ENCODE measurements around the gene GLB1L2. TPM values are rescaled to one million over a fixed set of nuclear protein-coding genes. Genes with fewer than 3 reads are reported as not detected.
A peak's percentile ranks its signal among the peaks of the same experiment; 100 is the strongest.

Gene GLB1L2
- total RNA-seq, 2 experiments from 2014 or later, result 1.6 to 1.7 TPM

DNA sequence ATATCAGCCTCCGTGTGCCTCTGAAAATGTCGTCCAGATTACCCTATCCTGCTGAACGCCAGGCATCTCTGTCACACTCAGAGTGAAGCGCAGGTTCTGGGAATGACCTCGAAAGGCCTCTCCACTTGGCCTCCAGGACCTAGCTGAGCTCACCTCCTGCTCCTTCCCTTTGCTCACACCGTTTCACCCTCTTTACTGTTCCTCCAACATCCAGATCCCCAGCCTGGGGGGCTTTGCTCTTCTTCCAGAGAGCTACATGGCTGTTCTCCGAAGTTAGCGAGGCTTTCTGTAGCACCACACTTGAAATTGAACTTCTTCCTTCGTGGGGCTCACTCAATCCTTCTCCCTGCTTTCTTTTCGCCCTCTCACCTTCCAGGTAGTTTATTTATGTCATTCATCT, 27.9 kb downstream of the GLB1L2 start:
- Mint-ChIP-seq H3K4me1 (peaks cover 9% of the 10 kb centered on the region), H3K9me3 (no peaks in the 10 kb centered on the region), H3K27ac (no peak overlapping the region), H3K36me3 (no peaks in the 10 kb centered on the region), H3K4me3 (no peak overlapping the region), H3K27me3 (no peaks in the 10 kb centered on the region)
- DNase-seq (no peak), ATAC-seq (ENCODE audit: low read depth) (no peak)
- POLR2A ChIA-PET, result no interaction called here

DNA sequence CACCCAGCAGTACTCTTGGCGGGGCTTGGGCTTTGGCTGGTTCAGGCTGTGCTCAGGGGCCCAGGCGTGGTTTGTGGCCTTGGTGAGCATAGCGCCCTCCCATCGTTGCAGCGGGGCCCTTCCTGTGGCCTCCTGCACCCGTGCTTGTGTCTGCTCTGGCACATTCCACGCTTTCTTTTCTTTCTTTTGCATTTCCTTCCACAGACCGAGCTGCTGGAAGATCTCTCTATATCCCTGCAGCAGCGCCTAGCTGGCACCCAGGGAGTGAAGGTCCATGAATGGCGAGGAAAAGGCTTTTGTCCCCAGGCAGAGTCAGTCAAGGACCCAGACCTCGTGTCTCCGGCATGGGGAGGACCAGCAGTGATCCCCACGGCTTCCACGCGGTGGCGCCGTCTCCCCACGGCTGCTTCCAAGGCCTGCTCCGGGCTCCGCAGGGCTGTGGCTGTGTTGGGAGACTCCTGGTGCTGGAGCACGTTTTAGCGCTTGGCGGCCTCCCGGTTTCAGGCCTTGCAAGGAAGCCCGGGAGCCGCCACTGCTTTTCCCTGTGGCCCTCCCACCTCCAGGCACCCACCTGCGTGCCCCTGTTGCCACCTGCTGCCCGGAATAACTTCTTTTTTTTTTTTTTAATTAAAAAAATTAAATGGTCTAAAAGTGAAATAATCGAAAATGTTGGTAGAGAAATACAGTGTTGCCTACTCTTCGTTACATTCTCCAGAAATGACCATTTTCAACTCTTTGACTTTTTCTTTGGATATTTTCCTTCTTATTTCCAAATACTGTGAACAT, 28.5 kb downstream of the GLB1L2 start:
- no peaks in the 10 kb centered on the region for H3K9me3 Mint-ChIP-seq
- no peaks in the 10 kb centered on the region for H3K27me3 Mint-ChIP-seq
- peaks cover 9% of the 10 kb centered on the region for H3K4me1 Mint-ChIP-seq
- no peaks in the 10 kb centered on the region for H3K36me3 Mint-ChIP-seq
- POLR2A ChIA-PET, result no interaction called here
- ATAC-seq (ENCODE audit: low read depth) (peak; percentile 94), DNase-seq (peak; percentile 90)
- H3K27ac Mint-ChIP-seq, result no peak overlapping the region
- no peak overlapping the region for H3K4me3 Mint-ChIP-seq

DNA sequence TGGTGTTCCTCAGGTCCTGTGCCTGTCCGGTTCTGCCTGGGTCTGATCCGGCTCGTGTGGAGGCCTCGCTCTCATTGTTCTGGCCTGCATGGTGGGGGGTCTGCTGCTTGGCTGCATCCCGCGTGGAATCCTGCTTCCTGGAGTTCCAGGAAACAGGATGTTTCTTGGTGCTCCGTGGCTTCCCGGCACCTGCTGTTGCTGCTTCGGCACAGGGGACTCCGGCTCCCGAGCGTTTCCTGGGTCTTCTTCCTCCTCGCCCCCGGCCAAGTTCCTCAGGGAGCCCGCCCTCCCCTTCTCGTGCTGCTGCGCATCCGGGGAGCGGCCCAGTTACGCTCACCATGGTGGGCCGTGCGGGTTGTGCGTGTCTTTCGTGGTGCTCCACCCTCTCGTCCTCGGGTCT, 29.9 kb downstream of the GLB1L2 start:
- Mint-ChIP-seq H3K9me3 (no peaks in the 10 kb centered on the region), H3K27ac (peak overlapping the region; percentile 64), H3K4me1 (peaks cover 9% of the 10 kb centered on the region), H3K4me3 (no peak overlapping the region), H3K27me3 (no peaks in the 10 kb centered on the region), H3K36me3 (no peaks in the 10 kb centered on the region)
- ATAC-seq (ENCODE audit: low read depth) (no peak), DNase-seq (peak; percentile 14)
- POLR2A ChIA-PET, result no interaction called here

DNA sequence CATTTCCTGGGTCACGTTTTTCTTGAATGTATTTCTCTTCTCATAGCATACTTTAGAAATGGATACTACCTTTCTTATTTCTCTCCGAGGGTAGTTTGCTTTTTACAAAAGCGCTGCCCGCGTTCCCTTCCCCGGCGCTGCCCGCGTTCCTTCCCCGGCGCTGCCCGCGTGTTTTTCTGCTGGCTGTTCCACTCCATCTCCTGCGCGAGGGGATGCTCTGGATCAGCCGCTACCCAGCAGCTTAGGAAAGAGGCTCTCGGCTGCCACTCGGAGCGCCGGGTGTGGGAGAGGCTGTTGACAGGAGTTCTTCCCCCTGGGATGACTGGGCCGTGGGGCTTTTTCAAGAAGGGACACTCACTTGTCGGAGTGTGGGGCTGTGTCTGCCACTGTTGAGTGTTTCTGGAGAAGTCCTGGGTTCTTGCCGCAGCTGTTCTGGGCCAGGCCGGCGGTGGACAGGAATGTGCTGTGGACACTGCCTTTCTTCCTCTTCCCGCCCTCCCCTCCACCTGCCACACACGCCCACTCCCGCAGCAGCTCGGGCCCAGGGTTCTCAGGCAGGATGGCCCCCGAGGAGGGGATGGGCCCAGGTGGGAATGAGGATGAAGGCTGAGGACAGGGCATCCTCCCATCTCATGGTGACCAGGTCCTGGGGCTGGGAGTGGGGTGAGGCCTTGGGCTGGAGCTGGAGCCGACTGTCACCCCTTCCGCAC, 30.6 kb downstream of the GLB1L2 start:
- H3K36me3 Mint-ChIP-seq, result no peaks in the 10 kb centered on the region
- H3K9me3 Mint-ChIP-seq, result no peaks in the 10 kb centered on the region
- ATAC-seq (ENCODE audit: low read depth) (no peak), DNase-seq (no peak)
- POLR2A ChIA-PET, result no interaction called here
- no peaks in the 10 kb centered on the region for H3K27me3 Mint-ChIP-seq
- no peak overlapping the region for H3K4me3 Mint-ChIP-seq
- no peak overlapping the region for H3K27ac Mint-ChIP-seq
- H3K4me1 Mint-ChIP-seq, result peaks cover 9% of the 10 kb centered on the region

DNA sequence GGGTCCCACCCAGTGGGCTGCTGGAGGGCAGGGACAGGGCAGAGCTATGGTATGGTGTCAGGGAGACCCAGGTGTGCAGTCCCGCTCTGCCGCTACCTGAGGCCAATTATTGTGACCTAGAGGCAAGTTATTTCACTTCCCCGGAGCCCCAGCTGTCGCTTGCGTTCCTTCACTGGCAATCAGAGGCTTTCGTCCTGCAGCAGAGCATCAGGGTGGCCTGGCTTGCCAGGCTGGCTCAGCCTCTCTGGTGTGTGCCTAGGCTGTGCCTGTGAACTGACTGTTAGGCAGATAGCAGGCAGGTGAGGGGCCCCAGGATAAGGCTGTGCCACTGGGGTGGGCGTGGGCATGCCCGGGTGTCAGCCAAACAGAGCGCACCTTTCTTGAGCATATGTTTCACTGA, 31.4 kb downstream of the GLB1L2 start:
- no peak for DNase-seq
- POLR2A ChIA-PET, result no interaction called here
- Mint-ChIP-seq H3K27me3 (no peaks in the 10 kb centered on the region), H3K9me3 (no peaks in the 10 kb centered on the region), H3K27ac (no peak overlapping the region), H3K4me3 (no peak overlapping the region), H3K4me1 (peaks cover 9% of the 10 kb centered on the region), H3K36me3 (no peaks in the 10 kb centered on the region)
- ATAC-seq (ENCODE audit: low read depth), result no peak

DNA sequence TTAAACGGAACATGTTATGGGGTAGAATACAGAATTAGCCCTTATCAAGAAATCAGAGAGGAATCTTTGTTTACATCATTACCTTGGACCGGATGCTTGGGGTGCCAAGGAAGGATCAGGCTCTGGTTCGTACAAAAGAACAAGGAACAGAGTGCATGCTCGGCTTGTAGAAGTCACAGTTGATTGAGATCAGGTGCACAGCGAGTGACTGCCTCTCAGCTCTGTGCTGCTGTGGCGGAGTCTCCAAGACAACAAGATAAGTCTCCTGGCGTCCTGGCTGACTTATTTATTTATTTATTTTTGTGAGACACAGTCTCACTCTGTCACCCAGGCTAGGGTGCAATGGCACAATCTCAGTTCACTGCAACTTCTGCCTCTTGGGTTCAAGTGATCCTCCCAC, 31.8 kb downstream of the GLB1L2 start:
- Mint-ChIP-seq H3K27me3 (no peaks in the 10 kb centered on the region), H3K27ac (no peak overlapping the region), H3K36me3 (no peaks in the 10 kb centered on the region), H3K4me3 (no peak overlapping the region), H3K4me1 (peaks cover 9% of the 10 kb centered on the region), H3K9me3 (no peaks in the 10 kb centered on the region)
- ATAC-seq (ENCODE audit: low read depth) (no peak), DNase-seq (no peak)
- POLR2A ChIA-PET, result no interaction called here

DNA sequence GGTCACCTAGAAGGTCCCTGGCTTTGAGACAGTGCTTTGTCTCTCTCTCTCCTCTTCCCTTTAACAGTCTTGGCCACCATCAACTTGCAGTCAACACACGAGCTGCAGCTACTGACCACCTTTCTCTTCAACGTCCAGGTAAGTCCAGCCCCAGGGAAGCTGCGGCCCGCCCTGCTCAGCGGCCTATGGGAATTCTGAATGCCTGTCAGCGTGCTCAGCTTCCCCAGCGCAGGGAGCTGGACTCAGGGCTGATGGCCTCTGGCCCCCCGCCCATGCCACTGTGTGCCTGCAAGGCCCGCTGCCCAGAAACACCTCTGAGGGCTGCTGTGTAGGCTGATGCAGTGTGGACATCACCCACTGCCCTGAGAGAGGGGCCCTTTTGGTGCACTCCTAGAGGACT, 32.5 kb downstream of the GLB1L2 start:
- POLR2A ChIA-PET, result no interaction called here
- no peaks in the 10 kb centered on the region for H3K27me3 Mint-ChIP-seq

DNA sequence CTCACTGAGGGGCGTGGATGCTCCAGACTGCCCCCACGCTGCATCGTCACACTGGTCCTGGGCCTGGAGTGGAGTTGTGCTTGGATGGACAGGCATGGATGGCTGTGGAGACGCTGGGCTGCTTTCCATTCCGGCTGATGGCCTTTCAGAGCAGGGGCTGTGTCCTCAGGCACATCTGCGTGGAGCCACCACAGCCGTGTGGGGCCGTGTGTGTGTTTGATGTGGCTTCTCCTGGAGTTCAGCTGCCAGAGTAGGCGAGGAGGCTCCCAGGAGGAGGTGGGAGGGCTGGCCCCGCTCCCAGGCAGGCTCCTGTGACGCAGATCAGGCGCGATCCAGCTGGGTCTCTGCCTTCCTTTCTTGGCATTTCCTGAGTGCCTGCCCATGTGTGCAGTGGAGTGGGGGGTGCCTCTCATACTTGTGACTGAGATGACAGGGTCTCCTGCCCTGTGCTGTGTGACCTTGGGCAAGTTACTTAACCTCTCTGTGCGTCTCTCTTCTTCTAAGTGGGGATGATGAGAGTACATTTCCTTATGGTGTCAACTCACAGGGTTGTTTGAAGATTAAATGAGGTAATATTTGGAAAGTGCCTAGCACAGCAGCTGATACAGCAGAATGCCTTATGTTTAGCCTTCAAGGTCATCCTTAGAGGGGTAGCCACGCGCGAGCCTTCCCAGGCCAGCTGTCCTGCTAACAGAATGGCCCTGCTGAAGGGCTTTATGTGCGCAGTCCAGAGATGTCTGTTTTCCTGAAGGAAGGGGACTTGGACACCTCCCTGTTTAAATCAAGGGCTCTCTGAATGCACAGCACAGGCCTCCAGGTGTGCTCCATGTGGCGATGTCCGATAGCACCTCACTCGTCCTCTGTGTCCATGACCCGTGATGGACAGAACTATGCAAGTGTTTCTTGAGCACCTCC, 33.5 kb downstream of the GLB1L2 start:
- ATAC-seq (ENCODE audit: low read depth) (no peak), DNase-seq (no peak)
- POLR2A ChIA-PET, result no interaction called here
- no peak overlapping the region for H3K4me3 Mint-ChIP-seq
- H3K27me3 Mint-ChIP-seq, result no peaks in the 10 kb centered on the region
- no peak overlapping the region for H3K27ac Mint-ChIP-seq
- H3K4me1 Mint-ChIP-seq, result peaks cover 4% of the 10 kb centered on the region
- H3K36me3 Mint-ChIP-seq, result no peaks in the 10 kb centered on the region
- H3K9me3 Mint-ChIP-seq, result no peaks in the 10 kb centered on the region

More for the DNA sequence above, 32.5 kb downstream of the GLB1L2 start:
- Mint-ChIP-seq H3K4me1 (peaks cover 9% of the 10 kb centered on the region), H3K9me3 (no peaks in the 10 kb centered on the region), H3K36me3 (no peaks in the 10 kb centered on the region), H3K27ac (no peak overlapping the region), H3K4me3 (no peak overlapping the region)
- DNase-seq (no peak), ATAC-seq (ENCODE audit: low read depth) (no peak)

DNA sequence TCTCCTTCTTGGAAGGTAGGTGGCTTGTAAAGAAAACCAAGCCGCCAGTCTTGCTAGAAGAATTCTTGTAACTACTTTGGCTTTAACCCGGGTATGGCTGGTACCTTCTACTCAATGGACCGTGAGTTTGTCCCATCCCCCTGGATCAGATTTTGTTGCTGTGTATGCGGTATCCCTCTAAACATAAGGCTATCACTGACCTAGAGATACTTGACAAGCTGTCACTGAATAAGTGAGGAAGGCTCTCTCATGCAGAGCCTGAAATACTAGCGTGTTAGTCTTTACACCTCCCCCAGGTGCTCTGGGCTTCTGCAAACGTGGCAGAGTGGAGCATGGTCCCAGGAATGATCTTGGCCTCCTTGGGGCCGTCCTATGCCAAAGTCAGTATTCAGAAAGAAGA, 34.5 kb downstream of the GLB1L2 start:
- no peaks in the 10 kb centered on the region for H3K36me3 Mint-ChIP-seq
- H3K4me3 Mint-ChIP-seq, result no peak overlapping the region
- no peaks in the 10 kb centered on the region for H3K9me3 Mint-ChIP-seq
- no peaks in the 10 kb centered on the region for H3K27me3 Mint-ChIP-seq
- DNase-seq (no peak), ATAC-seq (ENCODE audit: low read depth) (no peak)
- POLR2A ChIA-PET, result no interaction called here
- H3K27ac Mint-ChIP-seq, result no peak overlapping the region
- H3K4me1 Mint-ChIP-seq, result peaks cover 3% of the 10 kb centered on the region

DNA sequence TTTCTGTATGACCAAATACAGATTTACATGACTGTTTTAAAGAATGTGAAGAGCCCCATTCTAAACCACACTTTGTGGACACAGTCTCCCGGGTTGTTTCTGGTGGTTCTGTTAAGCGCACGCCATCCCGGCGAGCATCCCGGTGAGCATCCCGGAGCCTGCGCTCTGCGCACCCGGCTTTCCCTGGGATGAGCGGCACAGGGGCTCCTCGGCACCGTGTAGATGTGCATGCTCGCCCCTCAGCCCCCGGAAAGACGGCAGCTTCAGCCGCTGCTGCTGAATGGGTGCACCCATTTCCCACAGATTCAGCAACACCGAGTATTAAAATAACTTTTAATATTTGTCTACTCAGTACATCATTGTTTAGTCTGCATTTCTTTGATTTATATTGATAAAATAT, 36.0 kb downstream of the GLB1L2 start:
- no peaks in the 10 kb centered on the region for H3K36me3 Mint-ChIP-seq
- H3K27ac Mint-ChIP-seq, result no peak overlapping the region
- H3K9me3 Mint-ChIP-seq, result no peaks in the 10 kb centered on the region
- H3K27me3 Mint-ChIP-seq, result no peaks in the 10 kb centered on the region
- DNase-seq (no peak), ATAC-seq (ENCODE audit: low read depth) (no peak)
- H3K4me1 Mint-ChIP-seq, result no peaks in the 10 kb centered on the region
- POLR2A ChIA-PET, result no interaction called here
- no peak overlapping the region for H3K4me3 Mint-ChIP-seq

DNA sequence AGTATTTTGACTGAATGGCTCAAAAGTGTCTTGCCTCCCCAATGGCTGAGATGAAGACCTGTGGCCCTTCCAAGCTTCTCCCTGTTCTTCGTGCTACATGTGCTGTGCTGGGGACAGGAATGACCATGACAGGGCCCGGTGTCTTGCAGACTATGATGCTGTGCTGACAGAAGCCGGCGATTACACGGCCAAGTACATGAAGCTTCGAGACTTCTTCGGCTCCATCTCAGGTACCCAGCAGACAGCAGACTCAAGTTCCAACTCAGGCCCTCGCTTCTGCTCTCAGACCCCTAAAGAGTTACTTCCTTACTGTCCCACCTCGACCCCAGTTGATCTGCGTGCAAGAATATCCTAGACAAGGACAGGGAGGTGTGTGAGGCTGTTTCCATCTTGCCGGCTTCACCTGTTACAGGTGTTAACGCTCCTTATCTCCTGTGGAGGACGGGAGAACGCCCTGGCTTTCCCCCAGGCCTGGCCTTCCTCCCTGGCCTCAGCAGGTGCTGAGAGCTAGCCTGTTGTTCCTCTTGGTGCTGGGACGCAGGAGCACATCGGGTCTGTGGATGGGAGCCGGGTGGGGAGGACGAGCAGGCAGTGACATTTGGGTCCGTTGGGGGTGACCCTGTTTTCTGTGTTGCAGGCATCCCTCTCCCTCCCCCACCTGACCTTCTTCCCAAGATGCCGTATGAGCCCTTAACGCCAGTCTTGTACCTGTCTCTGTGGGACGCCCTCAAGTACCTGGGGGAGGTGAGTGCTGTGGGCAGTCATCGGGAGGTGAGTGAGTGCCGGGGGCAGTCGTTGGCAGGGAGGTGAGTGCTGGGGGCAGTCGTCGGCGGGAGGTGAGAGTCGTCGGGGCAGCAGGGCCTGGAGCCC, 38.1 kb downstream of the GLB1L2 start:
- H3K4me3 Mint-ChIP-seq, result no peak overlapping the region
- H3K9me3 Mint-ChIP-seq, result no peaks in the 10 kb centered on the region
- ATAC-seq (ENCODE audit: low read depth) (no peak), DNase-seq (no peak)
- no peaks in the 10 kb centered on the region for H3K36me3 Mint-ChIP-seq
- no peaks in the 10 kb centered on the region for H3K27me3 Mint-ChIP-seq
- POLR2A ChIA-PET, result no interaction called here
- no peak overlapping the region for H3K27ac Mint-ChIP-seq
- H3K4me1 Mint-ChIP-seq, result no peaks in the 10 kb centered on the region

DNA sequence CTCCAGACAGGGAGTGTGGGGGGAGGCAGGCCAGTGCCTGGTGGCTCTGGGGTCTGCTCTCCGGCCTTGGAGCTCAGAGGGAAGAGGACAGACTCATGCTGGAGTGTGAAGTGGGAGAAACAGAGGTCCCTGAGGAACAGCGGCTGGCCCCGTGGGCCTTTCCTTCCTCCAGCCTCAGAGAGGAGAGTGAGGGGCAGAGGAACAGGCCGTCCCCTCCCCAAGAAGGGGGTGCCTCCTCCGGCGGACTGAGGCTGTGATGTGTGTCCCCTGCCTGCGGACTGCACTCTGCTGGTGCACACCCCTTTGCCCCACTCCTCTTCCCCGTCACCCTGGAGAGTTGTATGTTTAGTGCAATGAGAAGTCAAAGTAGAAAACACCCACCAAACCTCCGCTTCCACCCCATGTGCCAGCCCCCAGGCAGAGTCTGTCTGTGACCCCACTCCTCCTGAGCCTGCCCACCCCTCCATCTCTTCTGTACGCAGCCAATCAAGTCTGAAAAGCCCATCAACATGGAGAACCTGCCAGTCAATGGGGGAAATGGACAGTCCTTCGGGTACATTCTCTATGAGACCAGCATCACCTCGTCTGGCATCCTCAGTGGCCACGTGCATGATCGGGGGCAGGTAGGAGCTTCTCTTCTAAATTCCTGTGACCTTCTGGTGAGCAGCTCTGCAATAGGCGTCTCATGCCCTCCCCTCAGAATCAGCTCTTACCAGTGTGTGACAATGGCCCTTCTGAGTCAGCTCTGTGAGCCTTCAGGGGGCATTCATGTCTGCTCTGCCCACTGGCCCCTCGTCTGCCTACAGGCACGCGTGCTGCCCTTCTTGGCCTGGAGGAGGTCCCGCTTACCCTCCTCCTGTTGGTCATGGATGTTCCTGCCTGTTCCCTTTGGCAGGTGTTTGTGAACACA, 39.0 kb downstream of the GLB1L2 start:
- H3K36me3 Mint-ChIP-seq, result no peaks in the 10 kb centered on the region
- no peak for ATAC-seq (ENCODE audit: low read depth)
- no peaks in the 10 kb centered on the region for H3K4me1 Mint-ChIP-seq
- H3K4me3 Mint-ChIP-seq, result no peak overlapping the region
- no peaks in the 10 kb centered on the region for H3K27me3 Mint-ChIP-seq
- POLR2A ChIA-PET, result no interaction called here
- H3K9me3 Mint-ChIP-seq, result no peaks in the 10 kb centered on the region
- no peak overlapping the region for H3K27ac Mint-ChIP-seq
- DNase-seq, result no peak
